ENCODE data around the gene SNAP25. TPM values are rescaled to one million over a fixed set of nuclear protein-coding genes. Genes with fewer than 3 reads are reported as not detected.

SNAP25 gene
- total RNA-seq, 1 donor from 2014 or later, result 1.6 TPM

DNA sequence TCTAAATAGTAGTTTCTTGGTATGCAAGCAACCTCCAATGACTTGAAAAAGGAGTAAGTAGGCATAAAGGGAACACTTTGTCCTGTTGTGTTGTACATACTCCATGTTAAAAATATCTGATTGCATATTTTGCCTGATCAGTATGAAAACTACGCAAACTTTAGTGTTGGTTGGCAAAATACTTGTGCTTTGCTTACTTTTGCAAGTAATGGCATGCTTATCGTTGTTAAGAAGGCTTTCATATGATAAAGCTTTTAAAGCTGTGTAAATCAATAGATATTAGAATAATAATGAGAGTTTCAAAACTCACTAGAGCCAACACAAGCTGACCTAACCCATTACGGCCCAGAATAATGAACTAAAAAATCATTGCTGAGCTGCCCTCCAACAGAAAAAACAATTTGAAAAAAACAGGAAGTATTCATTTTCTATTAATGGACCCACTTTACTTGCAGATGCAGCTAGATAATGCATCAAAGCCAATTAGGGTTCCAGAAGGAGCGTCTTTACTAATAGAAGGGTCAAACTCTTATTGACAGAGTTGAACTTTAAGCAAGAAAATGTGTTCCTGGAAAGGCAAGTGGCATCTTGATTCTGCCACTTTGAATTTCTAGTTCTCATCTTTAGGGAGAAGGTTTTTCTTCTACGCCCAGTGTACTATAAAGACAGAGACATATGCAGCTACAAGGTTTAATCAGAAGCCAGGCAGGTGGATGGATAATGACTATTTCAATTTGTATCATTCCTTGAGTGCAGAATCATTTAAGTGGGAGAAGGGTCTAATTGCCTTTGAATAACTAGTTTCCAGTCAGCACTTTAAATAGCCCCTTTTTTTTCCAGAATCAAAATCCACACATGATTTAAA lies 82.2 kb downstream of the SNAP25 start:
- Mint-ChIP-seq H3K4me1 (ENCODE audit: unreplicated experiment) (peaks cover 6% of the 10 kb centered on the region), H3K27me3 (ENCODE audit: unreplicated experiment) (no peaks in the 10 kb centered on the region), H3K27ac (ENCODE audit: unreplicated experiment) (no peak overlapping the region), H3K36me3 (ENCODE audit: unreplicated experiment) (no peaks in the 10 kb centered on the region), H3K4me3 (ENCODE audit: unreplicated experiment) (no peak overlapping the region), H3K9me3 (ENCODE audit: unreplicated experiment) (no peaks in the 10 kb centered on the region)
- DNase-seq (ENCODE audit: extremely low spot score, unreplicated experiment), result no peak
- TF ChIP-seq, protein P1, sequence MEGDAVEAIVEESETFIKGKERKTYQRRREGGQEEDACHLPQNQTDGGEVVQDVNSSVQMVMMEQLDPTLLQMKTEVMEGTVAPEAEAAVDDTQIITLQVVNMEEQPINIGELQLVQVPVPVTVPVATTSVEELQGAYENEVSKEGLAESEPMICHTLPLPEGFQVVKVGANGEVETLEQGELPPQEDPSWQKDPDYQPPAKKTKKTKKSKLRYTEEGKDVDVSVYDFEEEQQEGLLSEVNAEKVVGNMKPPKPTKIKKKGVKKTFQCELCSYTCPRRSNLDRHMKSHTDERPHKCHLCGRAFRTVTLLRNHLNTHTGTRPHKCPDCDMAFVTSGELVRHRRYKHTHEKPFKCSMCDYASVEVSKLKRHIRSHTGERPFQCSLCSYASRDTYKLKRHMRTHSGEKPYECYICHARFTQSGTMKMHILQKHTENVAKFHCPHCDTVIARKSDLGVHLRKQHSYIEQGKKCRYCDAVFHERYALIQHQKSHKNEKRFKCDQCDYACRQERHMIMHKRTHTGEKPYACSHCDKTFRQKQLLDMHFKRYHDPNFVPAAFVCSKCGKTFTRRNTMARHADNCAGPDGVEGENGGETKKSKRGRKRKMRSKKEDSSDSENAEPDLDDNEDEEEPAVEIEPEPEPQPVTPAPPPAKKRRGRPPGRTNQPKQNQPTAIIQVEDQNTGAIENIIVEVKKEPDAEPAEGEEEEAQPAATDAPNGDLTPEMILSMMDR (IDR thresholded peaks at IDR 0.05), result no peak

DNA sequence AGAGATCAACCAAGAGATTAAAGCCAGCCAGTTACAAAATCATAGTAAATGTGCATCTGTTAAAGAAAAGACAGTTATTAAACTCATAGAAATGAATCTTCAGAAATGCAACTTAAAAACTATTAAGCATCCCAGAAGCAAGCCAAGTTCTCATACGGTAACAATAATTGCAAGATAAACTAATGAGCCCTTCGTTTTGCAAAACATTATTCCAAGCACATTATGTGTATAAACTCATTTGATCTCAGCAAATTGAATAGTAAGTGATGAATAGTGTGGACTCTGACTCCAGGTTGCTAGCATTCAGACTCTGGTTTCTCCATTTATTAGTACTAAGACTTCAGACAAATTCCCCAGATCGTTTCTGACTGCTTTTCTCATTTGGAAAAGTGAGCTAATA lies 85.2 kb downstream of the SNAP25 start:
- Mint-ChIP-seq H3K4me3 (ENCODE audit: unreplicated experiment) (no peak overlapping the region), H3K4me1 (ENCODE audit: unreplicated experiment) (peaks cover 15% of the 10 kb centered on the region), H3K27ac (ENCODE audit: unreplicated experiment) (no peak overlapping the region), H3K27me3 (ENCODE audit: unreplicated experiment) (no peaks in the 10 kb centered on the region), H3K9me3 (ENCODE audit: unreplicated experiment) (no peaks in the 10 kb centered on the region), H3K36me3 (ENCODE audit: unreplicated experiment) (no peaks in the 10 kb centered on the region)
- no peak for DNase-seq (ENCODE audit: extremely low spot score, unreplicated experiment)
- TF ChIP-seq, protein P1 (IDR thresholded peaks at IDR 0.05), result no peak

DNA sequence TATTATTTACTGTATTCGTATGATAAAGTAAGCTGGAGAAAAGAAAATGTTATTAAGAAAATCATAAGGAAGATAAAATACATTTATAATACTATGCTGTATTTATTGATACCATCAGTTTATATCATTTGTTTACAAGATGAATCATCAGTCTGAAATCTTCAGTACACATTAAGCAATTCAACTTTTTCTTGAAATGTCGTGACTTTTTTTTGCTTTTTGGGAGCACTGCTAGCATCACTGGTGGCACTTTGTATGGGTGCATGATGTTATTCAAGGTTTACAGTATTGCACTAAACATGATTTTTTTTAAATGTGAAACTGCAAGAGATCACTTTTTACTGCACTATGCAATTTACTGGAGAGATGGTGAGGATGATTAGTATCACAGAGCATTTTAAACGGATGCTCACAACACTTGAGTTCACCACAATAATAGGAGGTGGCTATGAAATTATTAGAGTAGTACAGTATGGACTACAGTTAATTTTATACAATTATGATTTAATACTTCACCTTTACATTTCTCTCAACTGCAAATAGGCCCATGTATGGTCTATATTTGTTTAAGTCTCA lies 85.9 kb downstream of the SNAP25 start:
- no peaks in the 10 kb centered on the region for H3K27me3 Mint-ChIP-seq (ENCODE audit: unreplicated experiment)
- H3K36me3 Mint-ChIP-seq (ENCODE audit: unreplicated experiment), result no peaks in the 10 kb centered on the region
- DNase-seq (ENCODE audit: extremely low spot score, unreplicated experiment), result no peak
- no peaks in the 10 kb centered on the region for H3K9me3 Mint-ChIP-seq (ENCODE audit: unreplicated experiment)
- no peak overlapping the region for H3K27ac Mint-ChIP-seq (ENCODE audit: unreplicated experiment)
- TF ChIP-seq, protein P1 (IDR thresholded peaks at IDR 0.05), result no peak
- H3K4me3 Mint-ChIP-seq (ENCODE audit: unreplicated experiment), result no peak overlapping the region
- peaks cover 22% of the 10 kb centered on the region for H3K4me1 Mint-ChIP-seq (ENCODE audit: unreplicated experiment)

DNA sequence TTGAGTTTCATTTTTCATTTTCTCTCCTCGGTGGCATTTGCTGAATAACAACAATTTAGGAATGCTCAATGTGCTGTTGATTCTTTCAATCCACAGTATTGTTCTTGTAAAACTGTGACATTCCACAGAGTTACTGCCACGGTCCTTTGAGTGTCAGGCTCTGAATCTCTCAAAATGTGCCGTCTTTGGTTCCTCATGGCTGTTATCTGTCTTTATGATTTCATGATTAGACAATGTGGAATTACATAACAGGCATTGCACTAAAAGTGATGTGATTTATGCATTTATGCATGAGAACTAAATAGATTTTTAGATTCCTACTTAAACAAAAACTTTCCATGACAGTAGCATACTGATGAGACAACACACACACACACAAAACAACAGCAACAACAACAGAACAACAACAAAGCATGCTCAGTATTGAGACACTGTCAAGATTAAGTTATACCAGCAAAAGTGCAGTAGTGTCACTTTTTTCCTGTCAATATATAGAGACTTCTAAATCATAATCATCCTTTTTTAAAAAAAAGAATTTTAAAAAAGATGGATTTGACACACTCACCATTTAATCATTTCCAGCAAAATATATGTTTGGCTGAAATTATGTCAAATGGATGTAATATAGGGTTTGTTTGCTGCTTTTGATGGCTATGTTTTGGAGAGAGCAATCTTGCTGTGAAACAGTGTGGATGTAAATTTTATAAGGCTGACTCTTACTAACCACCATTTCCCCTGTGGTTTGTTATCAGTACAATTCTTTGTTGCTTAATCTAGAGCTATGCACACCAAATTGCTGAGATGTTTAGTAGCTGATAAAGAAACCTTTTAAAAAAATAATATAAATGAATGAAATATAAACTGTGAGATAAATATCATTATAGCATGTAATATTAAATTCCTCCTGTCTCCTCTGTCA lies 88.1 kb downstream of the SNAP25 start:
- TF ChIP-seq, protein P1 (IDR thresholded peaks at IDR 0.05), result no peak
- H3K36me3 Mint-ChIP-seq (ENCODE audit: unreplicated experiment), result no peaks in the 10 kb centered on the region
- no peak overlapping the region for H3K27ac Mint-ChIP-seq (ENCODE audit: unreplicated experiment)
- H3K4me1 Mint-ChIP-seq (ENCODE audit: unreplicated experiment), result peaks cover 30% of the 10 kb centered on the region
- H3K9me3 Mint-ChIP-seq (ENCODE audit: unreplicated experiment), result no peaks in the 10 kb centered on the region
- H3K4me3 Mint-ChIP-seq (ENCODE audit: unreplicated experiment), result no peak overlapping the region
- H3K27me3 Mint-ChIP-seq (ENCODE audit: unreplicated experiment), result no peaks in the 10 kb centered on the region
- no peak for DNase-seq (ENCODE audit: extremely low spot score, unreplicated experiment)

Data from osteocyte (in vitro differentiated cells).